Caco-2 (cell line): Measurements from ENCODE around the gene ATXN1. TPM values are rescaled to one million over a fixed set of nuclear protein-coding genes. Genes with fewer than 3 reads are reported as not detected.

ENCODE experiments used
- BruUV-seq: library from RNA; stranded (reverse); fragments of 400-500 nt; replicated peaks from 2 replicates; lab custom pipeline; 2021; lab: Mats Ljungman, UMichigan
- CTCF ChIA-PET: fragments of 300-600 bp; sonication (Branson Sonifier 250); formaldehyde crosslinking; loops from one replicate; lab custom pipeline; 2022; ENCODE audit warnings: antibody characterized with exemption; lab: Charles Lee
- POLR2A ChIA-PET: fragments of 300-600 bp; sonication (Branson Sonifier 250); formaldehyde crosslinking; loops from one replicate; lab custom pipeline; 2022; ENCODE audit warnings: antibody characterized with exemption; lab: Charles Lee
- DNase-seq, 2 experiments: peaks; one replicate each; pipeline versions ENCODE4 v3.0.0 to v3.0.0-alpha.2; 2020 to 2022
- H3K27me3 ChIP-seq: replicated peaks from 2 replicates; pipeline ENCODE4 v1.6.0; 2011; ENCODE audit warnings: low read length; ENCODE audit not compliant: control insufficient read depth, insufficient read depth
- H3K36me3 ChIP-seq: 2 replicates; pipeline ENCODE4 v1.5.1; 2011; ENCODE audit warnings: low read length; ENCODE audit not compliant: control insufficient read depth, insufficient read depth
- H3K4me1 ChIP-seq: fragments of 250-450 bp; sonication (Bioruptor Pico); 2 replicates; pipeline ENCODE4 v1.5.1; 2020; ENCODE audit warnings: mild to moderate bottlenecking
- H3K4me3 ChIP-seq: 2 replicates; pipeline ENCODE4 v1.5.1; 2011; ENCODE audit warnings: low read depth, mild to moderate bottlenecking, control low read depth, low read length
- H3K9me3 ChIP-seq: fragments of 250-450 bp; sonication (Bioruptor Pico); 2 replicates; pipeline ENCODE4 v1.5.1; 2020; ENCODE audit warnings: mild to moderate bottlenecking, moderate library complexity
- H3K27ac Mint-ChIP-seq: one replicate; pipeline ENCODE4 v1.8.0; 2022; ENCODE audit warnings: mixed read lengths; ENCODE audit not compliant: unreplicated experiment
- H3K27me3 Mint-ChIP-seq: one replicate; pipeline ENCODE4 v1.8.0; 2022; ENCODE audit warnings: mixed read lengths; ENCODE audit not compliant: insufficient read depth, unreplicated experiment
- H3K36me3 Mint-ChIP-seq: one replicate; pipeline ENCODE4 v1.8.0; 2022; ENCODE audit warnings: mild to moderate bottlenecking, mixed read lengths; ENCODE audit not compliant: insufficient read depth, unreplicated experiment
- H3K4me1 Mint-ChIP-seq: one replicate; pipeline ENCODE4 v1.8.0; 2022; ENCODE audit warnings: low read depth, mixed read lengths; ENCODE audit not compliant: unreplicated experiment
- H3K4me3 Mint-ChIP-seq: one replicate; pipeline ENCODE4 v1.8.0; 2022; ENCODE audit warnings: mild to moderate bottlenecking, moderate library complexity, mixed read lengths; ENCODE audit not compliant: unreplicated experiment
- H3K9me3 Mint-ChIP-seq: one replicate; pipeline ENCODE4 v1.8.0; 2022; ENCODE audit warnings: mixed read lengths; ENCODE audit not compliant: unreplicated experiment
- intact Hi-C: fragments of 100-400 bp; cut with micrococcal nuclease; formaldehyde crosslinking; loops from one replicate; pipeline ENCODE4 v1.10.0; 2022; ENCODE audit not compliant: unreplicated experiment
- total RNA-seq: library from RNA; stranded (reverse); gene quantifications from 2 replicates; pipeline ENCODE4 v1.2.3, GENCODE V29; 2022
- TF ChIP-seq, protein P1 (sequence below), 2 experiments: fragments of 200-600 bp in 1 of 2; IDR thresholded peaks; 1 replicate in 1 of 2; 2 replicates in 1 of 2; pipeline versions ENCODE4 v1.5.1 to v1.8.0; 2011 to 2022; ENCODE audit warnings: antibody characterized with exemption in 1 of 2, control low read depth in 1 of 2, inconsistent platforms in 1 of 2, low read depth in 1 of 2, low read length in 1 of 2, mild to moderate bottlenecking in 1 of 2, moderate library complexity in 1 of 2; ENCODE audit not compliant: insufficient read depth in 1 of 2, severe bottlenecking in 1 of 2, unreplicated experiment in 1 of 2

ATXN1 gene
- total RNA-seq, 1 experiment from 2014 or later: 14.2 TPM

DNA sequence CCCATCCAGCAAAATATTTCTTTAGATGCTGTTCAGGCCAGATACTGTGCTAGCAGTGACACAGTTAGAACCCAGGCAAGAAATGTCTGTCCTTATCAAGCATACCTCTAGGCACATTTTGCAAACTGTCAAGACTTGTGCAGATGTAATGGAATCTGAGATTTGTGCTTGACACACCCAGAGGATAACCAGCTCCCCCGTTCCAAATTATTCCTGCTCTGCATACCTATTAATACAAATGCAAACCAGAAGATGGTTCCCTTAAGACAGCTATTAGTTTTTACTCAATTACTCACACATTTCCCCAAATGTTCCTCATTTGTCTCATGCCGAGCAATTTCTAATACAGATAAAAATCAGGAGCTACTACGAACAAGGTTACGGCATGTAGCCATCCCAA is 40.4 kb downstream of the ATXN1 start:
- Histone ChIP-seq H3K9me3 (no peaks in the 10 kb centered on the region), H3K36me3 (no peaks in the 10 kb centered on the region), H3K4me1 (peaks cover 16% of the 10 kb centered on the region), H3K4me3 (no peak overlapping the region), H3K27me3 (no peaks in the 10 kb centered on the region)
- intact Hi-C loops: no loop called here
- CTCF ChIA-PET: no interaction called here
- TF ChIP-seq, protein P1, sequence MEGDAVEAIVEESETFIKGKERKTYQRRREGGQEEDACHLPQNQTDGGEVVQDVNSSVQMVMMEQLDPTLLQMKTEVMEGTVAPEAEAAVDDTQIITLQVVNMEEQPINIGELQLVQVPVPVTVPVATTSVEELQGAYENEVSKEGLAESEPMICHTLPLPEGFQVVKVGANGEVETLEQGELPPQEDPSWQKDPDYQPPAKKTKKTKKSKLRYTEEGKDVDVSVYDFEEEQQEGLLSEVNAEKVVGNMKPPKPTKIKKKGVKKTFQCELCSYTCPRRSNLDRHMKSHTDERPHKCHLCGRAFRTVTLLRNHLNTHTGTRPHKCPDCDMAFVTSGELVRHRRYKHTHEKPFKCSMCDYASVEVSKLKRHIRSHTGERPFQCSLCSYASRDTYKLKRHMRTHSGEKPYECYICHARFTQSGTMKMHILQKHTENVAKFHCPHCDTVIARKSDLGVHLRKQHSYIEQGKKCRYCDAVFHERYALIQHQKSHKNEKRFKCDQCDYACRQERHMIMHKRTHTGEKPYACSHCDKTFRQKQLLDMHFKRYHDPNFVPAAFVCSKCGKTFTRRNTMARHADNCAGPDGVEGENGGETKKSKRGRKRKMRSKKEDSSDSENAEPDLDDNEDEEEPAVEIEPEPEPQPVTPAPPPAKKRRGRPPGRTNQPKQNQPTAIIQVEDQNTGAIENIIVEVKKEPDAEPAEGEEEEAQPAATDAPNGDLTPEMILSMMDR (IDR thresholded peaks at IDR 0.05; ENCODE audit: insufficient read depth in 1 of 2, low read depth in 1 of 2, low read length in 1 of 2, severe bottlenecking in 1 of 2, unreplicated experiment in 1 of 2): no peak
- Mint-ChIP-seq H3K9me3 (no peaks in the 10 kb centered on the region), H3K36me3 (no peaks in the 10 kb centered on the region), H3K4me3 (no peak overlapping the region), H3K27me3 (no peaks in the 10 kb centered on the region), H3K27ac (no peak overlapping the region), H3K4me1 (peaks cover 6% of the 10 kb centered on the region)
- POLR2A ChIA-PET: no interaction called here
- no peak for DNase-seq
- no TSS peak for BruUV-seq

DNA sequence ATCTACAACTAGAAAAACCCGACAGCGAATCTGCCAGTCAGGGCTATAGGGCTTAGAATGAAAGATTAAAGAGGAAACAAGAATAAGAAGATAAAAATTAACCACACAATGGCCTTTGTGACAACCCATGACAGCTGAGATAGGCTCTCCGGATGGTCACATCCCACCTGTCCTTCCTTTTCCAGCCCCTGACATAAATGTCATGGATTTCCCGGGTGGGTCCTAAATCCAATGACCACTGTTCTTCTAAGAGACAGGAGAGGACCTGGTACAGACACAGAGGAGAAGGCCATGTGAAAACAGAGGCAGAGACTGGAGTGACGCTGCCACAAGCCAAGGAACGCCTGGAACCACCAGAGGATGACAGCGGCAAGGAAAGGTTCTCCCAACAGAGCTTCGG is 41.8 kb downstream of the ATXN1 start:
- ChIA-PET CTCF (no interaction called here), POLR2A (no interaction called here)

DNA sequence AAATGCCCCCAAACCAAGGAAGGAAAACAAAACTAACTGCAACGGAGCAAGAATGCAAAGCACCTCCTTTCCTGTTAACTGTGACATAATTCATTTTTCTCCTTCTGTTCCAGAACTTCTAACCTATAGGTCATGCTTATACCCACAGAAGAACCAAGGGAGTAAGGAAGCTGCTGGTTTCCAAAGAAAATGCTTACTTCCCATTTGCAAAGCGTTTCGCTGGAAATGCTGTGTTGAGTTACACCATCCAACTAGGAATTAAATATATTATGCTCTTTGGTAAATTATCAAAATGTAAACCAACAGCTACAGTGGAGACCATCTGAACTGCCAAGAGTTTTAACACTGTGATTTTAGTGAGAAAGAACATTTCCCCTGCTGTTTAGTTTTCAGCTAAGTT is 42.9 kb downstream of the ATXN1 start:
- ChIA-PET POLR2A (no interaction called here), CTCF (no interaction called here)
- no peaks in the 10 kb centered on the region for H3K36me3 Mint-ChIP-seq
- no peaks in the 10 kb centered on the region for H3K27me3 Mint-ChIP-seq
- no peak overlapping the region for H3K27ac Mint-ChIP-seq
- peaks cover 5% of the 10 kb centered on the region; the same call in 1 of the 2 replicates for H3K4me1 ChIP-seq
- BruUV-seq: no TSS peak
- H3K4me1 Mint-ChIP-seq: peaks cover 2% of the 10 kb centered on the region
- no peak overlapping the region for H3K4me3 ChIP-seq
- no peaks in the 10 kb centered on the region for H3K9me3 ChIP-seq
- H3K9me3 Mint-ChIP-seq: no peaks in the 10 kb centered on the region
- H3K27me3 ChIP-seq: no peaks in the 10 kb centered on the region
- H3K4me3 Mint-ChIP-seq: no peak overlapping the region
- no peaks in the 10 kb centered on the region for H3K36me3 ChIP-seq
- intact Hi-C loops: no loop called here
- DNase-seq: no peak
- TF ChIP-seq, protein P1 (IDR thresholded peaks at IDR 0.05; ENCODE audit: insufficient read depth in 1 of 2, low read depth in 1 of 2, low read length in 1 of 2, severe bottlenecking in 1 of 2, unreplicated experiment in 1 of 2): no peak

More for the DNA sequence above, 41.8 kb downstream of the ATXN1 start:
- Histone ChIP-seq H3K4me3 (no peak overlapping the region), H3K9me3 (no peaks in the 10 kb centered on the region), H3K36me3 (no peaks in the 10 kb centered on the region), H3K27me3 (no peaks in the 10 kb centered on the region), H3K4me1 (peaks cover 9% of the 10 kb centered on the region; the same call in 1 of the 2 replicates)
- TF ChIP-seq, protein P1 (IDR thresholded peaks at IDR 0.05; ENCODE audit: insufficient read depth in 1 of 2, low read depth in 1 of 2, low read length in 1 of 2, severe bottlenecking in 1 of 2, unreplicated experiment in 1 of 2): no peak
- no peaks in the 10 kb centered on the region for H3K4me1 Mint-ChIP-seq
- H3K27me3 Mint-ChIP-seq: no peaks in the 10 kb centered on the region
- DNase-seq: no peak
- H3K9me3 Mint-ChIP-seq: no peaks in the 10 kb centered on the region
- BruUV-seq: no TSS peak
- no peak overlapping the region for H3K27ac Mint-ChIP-seq
- no peaks in the 10 kb centered on the region for H3K36me3 Mint-ChIP-seq
- no peak overlapping the region for H3K4me3 Mint-ChIP-seq
- intact Hi-C loops: no loop called here
